ENCODE data around the gene METTL8.
A peak's percentile ranks its signal among the peaks of the same experiment; 100 is the strongest.
"Not testable (repeated sequence)": the region's sequence is repeated elsewhere in the genome, so short reads cannot be mapped to it uniquely, and the experiment has no call there.

Gene METTL8

GRCh38 chr2:171341394-171342066 is 92.3 kb downstream of the METTL8 start:
- DNase-seq = no peak

- DNase-seq = no peak
Observed at GRCh38 chr2:171334946-171335345, 98.8 kb downstream of the METTL8 start.

GRCh38 chr2:171334171-171334570 is 99.6 kb downstream of the METTL8 start:
- no peak for DNase-seq

GRCh38 chr2:171330155-171330956 is 103.4 kb downstream of the METTL8 start:
- no peak for DNase-seq

GRCh38 chr2:171327043-171327496 is 106.7 kb downstream of the METTL8 start:
- peak; percentile 26 to 80 for DNase-seq

- DNase-seq = no peak
Observed at GRCh38 chr2:171325886-171326585, 107.8 kb downstream of the METTL8 start.

GRCh38 chr2:171323971-171324528 is 109.7 kb downstream of the METTL8 start:
- DNase-seq = no peak

GRCh38 chr2:171322928-171323327 is 110.9 kb downstream of the METTL8 start:
- no peak for DNase-seq

GRCh38 chr2:171320731-171321130 is 113.1 kb downstream of the METTL8 start:
- no peak for DNase-seq

- peak in 1 of 2 experiments; percentile 46 for DNase-seq
Observed at GRCh38 chr2:171320208-171320621, 113.6 kb downstream of the METTL8 start.

- DNase-seq = no peak
Observed at GRCh38 chr2:171319164-171319810, 114.5 kb downstream of the METTL8 start.

- DNase-seq = peak in 1 of 2 experiments; percentile 60
Observed at GRCh38 chr2:171318463-171318934, 115.3 kb downstream of the METTL8 start.

GRCh38 chr2:171317492-171318125 is 116.2 kb downstream of the METTL8 start:
- peak in 1 of 2 experiments; percentile 53 for DNase-seq

- no peak for DNase-seq
Observed at GRCh38 chr2:171316755-171317337, 116.9 kb downstream of the METTL8 start.

GRCh38 chr2:171316220-171316619 is 117.6 kb downstream of the METTL8 start:
- no peak for DNase-seq

GRCh38 chr2:171315781-171316180 is 118.0 kb downstream of the METTL8 start:
- no peak for DNase-seq

GRCh38 chr2:171312182-171312581 is 121.6 kb downstream of the METTL8 start:
- not testable (repeated sequence) for DNase-seq

- DNase-seq = not testable (repeated sequence)
Observed at GRCh38 chr2:171311589-171311988, 122.2 kb downstream of the METTL8 start.

- no peak for DNase-seq
Observed at GRCh38 chr2:171310889-171311288, 122.9 kb downstream of the METTL8 start.

- DNase-seq = no peak
Observed at GRCh38 chr2:171309455-171310286, 124.1 kb downstream of the METTL8 start.

All from NCI-H446 (cell line).